Thyroid gland (tissue), 4 donors: ENCODE measurements around the gene ANXA2. TPM values are rescaled to one million over a fixed set of nuclear protein-coding genes. Genes with fewer than 3 reads are reported as not detected.

ENCODE experiments used
- DNase-seq, 2 donors: peaks; one replicate each; pipeline ENCODE4 v3.0.0-alpha.2; 2019
- H3K27ac ChIP-seq, 3 donors: fragments of 200-600 bp; sonication (generic); 1 replicate in 2 of 3; 2 replicates in 1 of 3; pipeline ENCODE4 v1.5.1; 2016 to 2019; ENCODE audit warnings: mild to moderate bottlenecking in 1 of 3, moderate library complexity in 1 of 3
- H3K27me3 ChIP-seq: fragments of 200-600 bp; sonication (generic); one replicate; pipeline ENCODE4 v1.5.1; 2019
- H3K36me3 ChIP-seq, 2 donors: fragments of 200-600 bp; sonication (generic); one replicate each; pipeline ENCODE4 v1.5.1; 2016 to 2019
- H3K4me1 ChIP-seq, 2 donors: fragments of 200-600 bp; sonication (generic); one replicate each; pipeline ENCODE4 v1.5.1; 2017 to 2019
- H3K4me3 ChIP-seq, 3 donors: fragments of 200-600 bp; sonication (generic); replicated peaks in 1 of 3; 1 replicate in 2 of 3; 2 replicates in 1 of 3; pipeline ENCODE4 v1.5.1; 2016; ENCODE audit warnings: mild to moderate bottlenecking in 1 of 3
- H3K9me3 ChIP-seq: fragments of 200-600 bp; sonication (generic); one replicate; pipeline ENCODE4 v1.5.1; 2017
- CTCF ChIP-seq, 6 experiments: fragments of 200-600 bp in 3 of 6; fragments of 450-650 bp in 3 of 6; sonication (generic) in 3 of 6; IDR thresholded peaks; one replicate each; pipeline ENCODE4 v1.5.1; 2016 to 2019; ENCODE audit warnings: antibody characterized with exemption in 6 of 6, mild to moderate bottlenecking in 2 of 6, inconsistent platforms in 1 of 6, moderate library complexity in 1 of 6
- POLR2A ChIP-seq, 2 donors: fragments of 450-650 bp; IDR thresholded peaks; one replicate each; pipeline ENCODE4 v1.6.1; 2017; ENCODE audit warnings: antibody characterized with exemption in 2 of 2, mild to moderate bottlenecking in 2 of 2, moderate library complexity in 1 of 2
- WGBS, 2 donors: methylation state at CpG; one replicate each; pipeline ENCODE4 v1.1.5; 2017; 5-methylcytosine and 5-hydroxymethylcytosine counted together
- intact Hi-C: fragments of 100-400 bp; cut with DNase I; formaldehyde crosslinking; loops from one replicate; pipeline ENCODE4 v1.15.1; 2023
- total RNA-seq, 4 donors: library from RNA; depleted of rRNA; stranded (reverse); fragments of >200 nt; gene quantifications; one replicate each; pipeline ENCODE4 v1.2.3, GENCODE V29; 2016

Gene ANXA2
- total RNA-seq, 4 donors from 2014 or later: 436 to 796 (median 612) TPM

GRCh38 chr15:60400944-60401343 lies 3.2 kb upstream of the ANXA2 start:
- TF ChIP-seq POLR2A (IDR thresholded peaks at IDR 0.05): no peak
- TF ChIP-seq CTCF (IDR thresholded peaks at IDR 0.05): no peak
- WGBS, 2 donors: 31 to 50% methylated on average over 3 of the region's 3 CpGs
- Histone ChIP-seq H3K27me3 (no peaks in the 10 kb centered on the region), H3K4me3 (no peak overlapping the region), H3K27ac (no peak overlapping the region), H3K36me3 (no peaks in the 10 kb centered on the region), H3K4me1 (peaks cover 7 to 8% of the 10 kb centered on the region in 2 donors), H3K9me3 (no peaks in the 10 kb centered on the region)
- intact Hi-C loops: no loop called here
- no peak for DNase-seq

GRCh38 chr15:60399931-60400330 lies 2.1 kb upstream of the ANXA2 start:
- H3K4me3 ChIP-seq: no peak overlapping the region
- H3K27me3 ChIP-seq: no peaks in the 10 kb centered on the region
- WGBS, 2 donors: 79 to 86% methylated on average over 1 of the region's 1 CpG
- H3K36me3 ChIP-seq: no peaks in the 10 kb centered on the region
- no peak for DNase-seq
- intact Hi-C loops: loop anchor here (5.0 kb wide), 1 partner anchor 38 kb away; no protein-coding TSS in a partner anchor
- TF ChIP-seq POLR2A (IDR thresholded peaks at IDR 0.05) (no peak), CTCF (IDR thresholded peaks at IDR 0.05) (no peak)
- no peaks in the 10 kb centered on the region for H3K9me3 ChIP-seq
- H3K4me1 ChIP-seq: peaks cover 17 to 18% of the 10 kb centered on the region in 2 donors
- H3K27ac ChIP-seq: peak overlapping the region in 1 of 3 donors; percentile 99

GRCh38 chr15:60399246-60399915 lies 1.6 kb upstream of the ANXA2 start:
- no peaks in the 10 kb centered on the region for H3K9me3 ChIP-seq
- peak in 1 of 2 donors; percentile 31 for DNase-seq
- H3K27me3 ChIP-seq: no peaks in the 10 kb centered on the region

GRCh38 chr15:60396958-60397771 lies 621 bp downstream of the ANXA2 start:
- H3K4me1 ChIP-seq: peaks cover 43 to 45% of the 10 kb centered on the region in 2 donors
- H3K36me3 ChIP-seq: no peaks in the 10 kb centered on the region
- peak; percentile 65 to 67 for DNase-seq
- intact Hi-C loops: loop anchor here (5.0 kb wide), 1 partner anchor 35 kb away; no protein-coding TSS in a partner anchor
- WGBS, 2 donors: 1 to 2% methylated on average over 25 to 26 of the region's 37 CpGs
- TF ChIP-seq POLR2A (IDR thresholded peaks at IDR 0.05) (peak in 1 of 2 donors; percentile 59), CTCF (IDR thresholded peaks at IDR 0.05) (no peak)
- no peaks in the 10 kb centered on the region for H3K9me3 ChIP-seq
- H3K4me3 ChIP-seq: peak overlapping the region; percentile 91 to 95 (median 94)
- no peaks in the 10 kb centered on the region for H3K27me3 ChIP-seq
- peak overlapping the region; percentile 96 to 99 (median 98) for H3K27ac ChIP-seq

More at GRCh38 chr15:60399246-60399915, 1.6 kb upstream of the ANXA2 start:
- no peak for TF ChIP-seq CTCF (IDR thresholded peaks at IDR 0.05)
- no peak for TF ChIP-seq POLR2A (IDR thresholded peaks at IDR 0.05)
- H3K36me3 ChIP-seq: no peaks in the 10 kb centered on the region
- H3K4me1 ChIP-seq: peaks cover 23 to 24% of the 10 kb centered on the region in 2 donors
- peak overlapping the region; percentile 0 to 99 (median 50) for H3K27ac ChIP-seq
- WGBS, 2 donors: 48 to 58% methylated on average over 21 of the region's 21 CpGs
- no peak overlapping the region for H3K4me3 ChIP-seq
- intact Hi-C loops: loop anchor here (5.0 kb wide), 1 partner anchor 37 kb away; no protein-coding TSS in a partner anchor
